Fibroblast of lung (primary cell): ENCODE measurements around the gene ACBD3. TPM values are rescaled to one million over a fixed set of nuclear protein-coding genes. Genes with fewer than 3 reads are reported as not detected.

Experiments used
- DNase-seq, 2 donors: peaks; one replicate each; pipeline versions ENCODE4 v3.0.0 to v3.0.0-alpha.2; 2010; ENCODE audit warnings: low read depth in 2 of 2
- H2AFZ ChIP-seq: 2 replicates; pipeline ENCODE4 v1.5.1; 2012; ENCODE audit warnings: low read length, control low read depth, inconsistent platforms
- H3K27ac ChIP-seq: 2 replicates; pipeline ENCODE4 v1.5.1; 2011; ENCODE audit warnings: low read length, control low read depth; ENCODE audit not compliant: insufficient read depth
- H3K27me3 ChIP-seq: 2 replicates; pipeline ENCODE4 v1.5.1; 2011; ENCODE audit warnings: mild to moderate bottlenecking, low read length; ENCODE audit not compliant: control insufficient read depth, insufficient read depth
- H3K36me3 ChIP-seq: 2 replicates; pipeline ENCODE4 v1.5.1; 2011; ENCODE audit warnings: low read length; ENCODE audit not compliant: control insufficient read depth, insufficient read depth
- H3K4me1 ChIP-seq: 2 replicates; pipeline ENCODE4 v1.5.1; 2011; ENCODE audit warnings: low read length; ENCODE audit not compliant: control insufficient read depth, insufficient read depth; ENCODE audit errors: extremely low read depth
- H3K4me2 ChIP-seq: 2 replicates; pipeline ENCODE4 v1.5.1; 2011; ENCODE audit warnings: low read length, control low read depth; ENCODE audit not compliant: insufficient read depth; ENCODE audit errors: extremely low read depth
- H3K4me3 ChIP-seq, 4 experiments: fragments of 200-600 bp in 1 of 4; sonication (generic) in 1 of 4; replicated peaks in 1 of 4; 2 replicates each; pipeline ENCODE4 v1.5.1; 2011 to 2016; ENCODE audit warnings: low read length in 4 of 4, low read depth in 3 of 4, mild to moderate bottlenecking in 3 of 4, control low read depth in 2 of 4, inconsistent platforms in 1 of 4, mixed read lengths in 1 of 4; ENCODE audit not compliant: insufficient read depth in 1 of 4; ENCODE audit errors: control extremely low read depth in 1 of 4
- H3K79me2 ChIP-seq: 2 replicates; pipeline ENCODE4 v1.5.1; 2012; ENCODE audit warnings: mild to moderate bottlenecking, low read length, inconsistent platforms; ENCODE audit not compliant: control insufficient read depth, insufficient read depth
- H3K9ac ChIP-seq: 2 replicates; pipeline ENCODE4 v1.5.1; 2011; ENCODE audit warnings: mild to moderate bottlenecking, low read length, control low read depth; ENCODE audit not compliant: insufficient read depth
- H3K9me3 ChIP-seq: 2 replicates; pipeline ENCODE4 v1.5.1; 2012; ENCODE audit warnings: low read depth, low read length; ENCODE audit not compliant: control insufficient read depth, insufficient read depth
- H4K20me1 ChIP-seq: 2 replicates; pipeline ENCODE4 v1.5.1; 2011; ENCODE audit warnings: low read length; ENCODE audit not compliant: control insufficient read depth, insufficient read depth; ENCODE audit errors: extremely low read depth
- EZH2 ChIP-seq: IDR thresholded peaks from 2 replicates; pipeline ENCODE4 v1.5.1; 2012; ENCODE audit warnings: low read length, control low read depth, mild to moderate bottlenecking; ENCODE audit errors: missing control alignments
- polyA plus RNA-seq, 2 donors: library from polyadenylated mRNA; depleted of rRNA in 1 of 2; stranded (reverse) in 1 of 2; unstranded in 1 of 2; fragments of >200 nt; gene quantifications; 2 replicates each; pipeline ENCODE4 v1.2.1, GENCODE V29; 2011 to 2012; ENCODE audit warnings: missing spikeins in 1 of 2
- total RNA-seq: library from RNA; depleted of rRNA; stranded (reverse); fragments of >200 nt; gene quantifications from 2 replicates; pipeline ENCODE4 v1.2.1, GENCODE V29; 2014
- TF ChIP-seq, protein P1 (sequence below), 2 donors: IDR thresholded peaks in 1 of 2; conservative IDR thresholded peaks in 1 of 2; 1 replicate in 1 of 2; 2 replicates in 1 of 2; pipeline ENCODE4 v1.5.1; 2011 to 2012; ENCODE audit warnings: low read length in 2 of 2, control low read depth in 1 of 2, inconsistent platforms in 1 of 2, low read depth in 1 of 2, mild to moderate bottlenecking in 1 of 2

Gene ACBD3
- total and polyA plus RNA-seq, 2 donors (not counting 1 experiment from before 2014, with no cell fraction given), result 67.7 to 85.0 TPM

DNA sequence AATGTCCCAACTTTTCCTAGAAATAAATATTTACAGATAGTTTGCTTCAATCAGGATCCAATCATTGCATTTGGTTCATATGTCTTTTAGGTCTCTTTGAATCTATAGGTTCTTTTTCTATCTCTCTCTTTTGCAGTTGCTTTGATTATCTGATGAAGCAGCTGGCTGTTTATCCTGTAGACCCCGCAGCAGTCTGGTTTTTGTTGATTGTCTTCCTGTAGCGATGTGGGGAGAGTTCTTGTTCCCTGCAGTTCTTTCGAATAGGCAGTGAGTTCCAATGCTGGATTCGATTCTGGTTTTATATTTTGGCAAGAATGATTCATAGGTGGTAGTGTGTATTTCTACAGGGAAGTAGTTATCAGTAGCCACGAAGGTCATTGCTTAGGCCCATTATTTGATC is 29.5 kb upstream of the ACBD3 start:
- Histone ChIP-seq H3K4me2 (no peak overlapping the region), H3K36me3 (no peaks in the 10 kb centered on the region), H3K79me2 (no peaks in the 10 kb centered on the region), H3K27ac (no peak overlapping the region), H4K20me1 (no peaks in the 10 kb centered on the region), H3K4me3 (no peak overlapping the region), H3K27me3 (no peaks in the 10 kb centered on the region), H3K9ac (no peak overlapping the region), H2AFZ (no peak overlapping the region), H3K4me1 (no peaks in the 10 kb centered on the region), H3K9me3 (no peaks in the 10 kb centered on the region)
- TF ChIP-seq, protein P1, sequence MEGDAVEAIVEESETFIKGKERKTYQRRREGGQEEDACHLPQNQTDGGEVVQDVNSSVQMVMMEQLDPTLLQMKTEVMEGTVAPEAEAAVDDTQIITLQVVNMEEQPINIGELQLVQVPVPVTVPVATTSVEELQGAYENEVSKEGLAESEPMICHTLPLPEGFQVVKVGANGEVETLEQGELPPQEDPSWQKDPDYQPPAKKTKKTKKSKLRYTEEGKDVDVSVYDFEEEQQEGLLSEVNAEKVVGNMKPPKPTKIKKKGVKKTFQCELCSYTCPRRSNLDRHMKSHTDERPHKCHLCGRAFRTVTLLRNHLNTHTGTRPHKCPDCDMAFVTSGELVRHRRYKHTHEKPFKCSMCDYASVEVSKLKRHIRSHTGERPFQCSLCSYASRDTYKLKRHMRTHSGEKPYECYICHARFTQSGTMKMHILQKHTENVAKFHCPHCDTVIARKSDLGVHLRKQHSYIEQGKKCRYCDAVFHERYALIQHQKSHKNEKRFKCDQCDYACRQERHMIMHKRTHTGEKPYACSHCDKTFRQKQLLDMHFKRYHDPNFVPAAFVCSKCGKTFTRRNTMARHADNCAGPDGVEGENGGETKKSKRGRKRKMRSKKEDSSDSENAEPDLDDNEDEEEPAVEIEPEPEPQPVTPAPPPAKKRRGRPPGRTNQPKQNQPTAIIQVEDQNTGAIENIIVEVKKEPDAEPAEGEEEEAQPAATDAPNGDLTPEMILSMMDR (conservative IDR thresholded peaks at IDR 0.05 in 1 of 2, IDR thresholded peaks at IDR 0.05 in 1 of 2; ENCODE audit: low read depth in 1 of 2, low read length in 2 of 2), result no peak
- no peak for TF ChIP-seq EZH2
- no peak for DNase-seq

DNA sequence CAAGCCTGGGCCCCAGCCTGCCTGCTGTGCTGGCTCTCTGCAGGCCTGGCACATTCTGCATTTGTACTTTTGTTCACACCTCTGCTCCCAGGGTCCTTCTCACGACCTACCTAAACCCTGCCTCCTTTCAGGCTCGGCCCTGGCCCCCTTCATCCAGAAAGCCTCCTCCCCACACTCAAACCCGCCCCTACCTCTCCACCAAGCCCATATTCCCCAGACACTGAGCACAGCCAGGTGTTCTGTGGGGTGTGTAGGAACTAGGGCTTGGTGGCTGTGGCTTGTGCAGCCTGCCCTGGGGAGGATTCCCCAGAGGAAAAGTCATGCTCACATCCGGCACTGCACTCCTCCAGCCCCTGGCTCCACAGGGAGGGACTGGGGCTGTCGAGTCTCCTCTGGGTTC is 28.7 kb upstream of the ACBD3 start:
- Histone ChIP-seq H3K36me3 (no peaks in the 10 kb centered on the region), H3K4me1 (no peaks in the 10 kb centered on the region), H3K4me3 (no peak overlapping the region), H2AFZ (no peak overlapping the region), H3K4me2 (no peak overlapping the region), H3K27ac (no peak overlapping the region), H3K79me2 (no peaks in the 10 kb centered on the region), H3K27me3 (no peaks in the 10 kb centered on the region), H3K9ac (no peak overlapping the region), H4K20me1 (no peaks in the 10 kb centered on the region), H3K9me3 (no peaks in the 10 kb centered on the region)
- TF ChIP-seq, protein P1 (conservative IDR thresholded peaks at IDR 0.05 in 1 of 2, IDR thresholded peaks at IDR 0.05 in 1 of 2; ENCODE audit: low read depth in 1 of 2, low read length in 2 of 2), result no peak
- TF ChIP-seq EZH2, result no peak
- no peak for DNase-seq

DNA sequence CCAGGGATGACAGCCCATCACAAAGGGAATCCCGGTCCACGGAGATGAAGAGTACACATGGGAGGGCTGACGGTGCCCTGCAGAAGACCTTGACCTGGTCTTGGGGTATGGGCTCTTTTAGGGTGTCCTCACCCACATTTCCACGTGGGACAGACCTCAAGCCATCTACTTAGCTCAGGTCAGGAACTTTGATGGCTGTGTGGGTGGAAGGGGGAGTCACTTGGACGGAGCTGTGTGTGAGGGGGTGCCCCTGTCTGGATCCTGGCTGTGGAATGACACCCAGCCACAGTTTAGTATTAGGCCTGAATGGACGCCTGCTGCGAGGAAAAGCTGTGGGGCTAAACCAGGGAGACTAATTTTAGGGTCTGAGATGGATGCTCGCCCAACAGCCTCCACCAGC is 26.0 kb upstream of the ACBD3 start:
- Histone ChIP-seq H3K9ac (no peak overlapping the region), H3K79me2 (no peaks in the 10 kb centered on the region), H4K20me1 (no peaks in the 10 kb centered on the region), H3K9me3 (no peaks in the 10 kb centered on the region), H3K4me3 (no peak overlapping the region), H3K27ac (no peak overlapping the region), H3K36me3 (no peaks in the 10 kb centered on the region), H2AFZ (no peak overlapping the region), H3K4me1 (no peaks in the 10 kb centered on the region), H3K27me3 (no peaks in the 10 kb centered on the region), H3K4me2 (no peak overlapping the region)
- TF ChIP-seq EZH2, result no peak
- TF ChIP-seq, protein P1 (conservative IDR thresholded peaks at IDR 0.05 in 1 of 2, IDR thresholded peaks at IDR 0.05 in 1 of 2; ENCODE audit: low read depth in 1 of 2, low read length in 2 of 2), result no peak
- no peak for DNase-seq
